Progenitor cell of endocrine pancreas (in vitro differentiated cells): ENCODE measurements around the gene ARHGAP20. TPM values are rescaled to one million over a fixed set of nuclear protein-coding genes. Genes with fewer than 3 reads are reported as not detected.

ENCODE experiments used
- DNase-seq: peaks from one replicate; pipeline ENCODE4 v3.0.0; 2021; ENCODE audit warnings: low spot score; ENCODE audit not compliant: unreplicated experiment
- H3K27ac Mint-ChIP-seq: 2 replicates; pipeline ENCODE4 v1.8.0; 2021; ENCODE audit warnings: mild to moderate bottlenecking, moderate library complexity, mixed read lengths
- H3K27me3 Mint-ChIP-seq: 2 replicates; pipeline ENCODE4 v1.8.0; 2021; ENCODE audit warnings: mixed read lengths
- H3K36me3 Mint-ChIP-seq: 2 replicates; pipeline ENCODE4 v1.8.0; 2022; ENCODE audit warnings: mixed read lengths; ENCODE audit not compliant: insufficient read depth
- H3K4me1 Mint-ChIP-seq: 2 replicates; pipeline ENCODE4 v1.8.0; 2021; ENCODE audit warnings: low read depth, mixed read lengths
- H3K4me3 Mint-ChIP-seq: 2 replicates; pipeline ENCODE4 v1.8.0; 2021; ENCODE audit warnings: low read depth, mild to moderate bottlenecking, moderate library complexity, mixed read lengths
- H3K9me3 Mint-ChIP-seq: 2 replicates; pipeline ENCODE4 v1.8.0; 2021; ENCODE audit warnings: low read depth, mixed read lengths
- long read RNA-seq: library from polyadenylated mRNA; unstranded; transcript quantifications from one replicate; pipeline ENCODE4 v2.0.0, GENCODE V29; 2020
- total RNA-seq: library from RNA; stranded (reverse); gene quantifications from 2 replicates; pipeline ENCODE4 v1.2.1, GENCODE V29; 2021
- TF ChIP-seq, protein P1 (sequence below): fragments of 200-600 bp; sonication (generic); IDR thresholded peaks from one replicate; pipeline ENCODE4 v1.5.0; 2021; ENCODE audit warnings: antibody characterized with exemption, mild to moderate bottlenecking; ENCODE audit not compliant: unreplicated experiment

Gene ARHGAP20, protein sequence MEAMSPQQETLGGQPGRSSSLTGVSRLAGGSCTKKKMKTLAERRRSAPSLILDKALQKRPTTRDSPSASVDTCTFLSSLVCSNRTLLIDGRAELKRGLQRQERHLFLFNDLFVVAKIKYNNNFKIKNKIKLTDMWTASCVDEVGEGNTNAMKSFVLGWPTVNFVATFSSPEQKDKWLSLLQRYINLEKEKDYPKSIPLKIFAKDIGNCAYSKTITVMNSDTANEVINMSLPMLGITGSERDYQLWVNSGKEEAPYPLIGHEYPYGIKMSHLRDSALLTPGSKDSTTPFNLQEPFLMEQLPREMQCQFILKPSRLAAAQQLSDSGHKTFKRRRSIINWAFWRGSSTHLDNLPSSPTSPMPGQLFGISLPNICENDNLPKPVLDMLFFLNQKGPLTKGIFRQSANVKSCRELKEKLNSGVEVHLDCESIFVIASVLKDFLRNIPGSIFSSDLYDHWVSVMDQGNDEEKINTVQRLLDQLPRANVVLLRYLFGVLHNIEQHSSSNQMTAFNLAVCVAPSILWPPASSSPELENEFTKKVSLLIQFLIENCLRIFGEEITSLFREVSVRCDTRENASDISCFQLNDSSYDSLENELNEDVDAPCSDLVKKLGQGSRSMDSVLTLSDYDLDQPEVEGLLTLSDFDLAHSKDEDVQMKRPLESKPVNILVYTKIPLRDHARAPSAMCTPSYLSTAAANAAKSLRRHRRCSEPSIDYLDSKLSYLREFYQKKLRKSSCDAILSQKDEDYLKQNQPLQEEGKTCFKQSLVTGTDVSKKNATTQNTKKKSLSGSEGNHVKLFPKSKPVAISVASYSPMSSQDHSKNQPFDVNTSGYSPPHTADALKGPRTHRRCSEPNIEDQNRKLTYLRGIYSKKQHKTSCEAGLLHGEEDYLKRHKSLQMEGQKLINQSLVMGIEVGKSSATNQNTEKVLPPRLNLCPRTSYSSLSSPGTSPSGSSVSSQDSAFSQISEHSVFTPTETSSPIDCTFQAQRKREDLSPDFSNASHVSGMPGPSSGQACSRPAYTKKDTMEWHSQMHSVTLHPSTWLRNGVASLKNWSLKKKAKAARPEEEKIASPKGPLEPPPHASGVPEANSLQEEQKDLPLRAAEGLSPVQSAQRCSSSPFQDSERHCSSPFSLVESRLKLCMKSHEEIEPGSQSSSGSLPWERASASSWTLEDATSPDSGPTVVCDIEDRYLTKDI
- 0.07 and 0.14 TPM in 2 replicates for total RNA-seq
- long read RNA-seq = 0 reads

DNA sequence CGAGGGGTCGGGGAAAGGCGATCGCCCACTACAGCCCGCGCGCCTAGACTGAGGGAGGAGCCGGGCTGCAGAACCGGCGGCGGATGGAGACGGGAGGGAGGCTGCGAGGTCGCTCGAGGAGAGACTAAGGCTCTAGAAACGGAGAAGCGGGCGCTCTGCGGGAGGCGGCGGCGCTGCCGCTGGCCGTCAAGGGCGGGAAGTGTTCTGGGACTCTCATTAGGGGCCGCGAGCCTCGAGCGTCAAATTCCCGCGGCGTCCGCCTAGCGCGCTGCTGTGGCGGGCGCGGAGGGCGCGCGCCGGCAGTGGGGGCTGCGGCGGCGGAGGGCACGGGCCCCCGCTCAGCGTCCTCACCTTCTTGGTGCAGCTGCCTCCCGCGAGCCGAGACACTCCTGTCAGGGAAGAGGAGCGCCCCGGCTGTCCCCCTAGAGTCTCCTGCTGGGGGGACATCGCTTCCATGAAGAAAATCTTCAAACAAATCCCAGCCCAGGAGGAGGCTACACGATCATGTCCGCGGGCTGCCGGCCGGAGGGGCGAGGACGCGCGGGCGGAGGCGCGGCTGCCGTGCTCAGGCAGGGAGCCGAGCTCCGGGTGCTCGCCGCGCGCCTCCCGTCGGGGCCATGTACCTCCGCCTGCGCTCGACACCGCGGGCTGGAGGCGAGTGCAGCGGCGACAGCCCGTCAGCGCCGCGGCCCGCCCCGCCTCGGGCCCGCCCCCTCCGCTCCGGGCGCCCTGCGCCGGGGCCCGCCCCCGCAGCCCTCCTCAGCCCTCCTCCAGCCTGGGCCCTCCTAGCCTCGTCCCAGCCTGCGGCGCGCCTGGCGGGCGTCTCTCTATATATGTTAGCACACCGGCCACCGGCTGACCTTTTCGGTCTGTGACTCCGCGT, at the start of gene ARHGAP20:
Gene ARHGAP20, minus strand, starts transcription at position 662 of the 883 bp plus-strand sequence. Its CDS starts 206 bp downstream, at position 456.
- no peaks in the 10 kb centered on the region for H3K36me3 Mint-ChIP-seq
- H3K4me1 Mint-ChIP-seq = peaks cover 6% of the 10 kb centered on the region
- H3K27me3 Mint-ChIP-seq = peaks cover 72% of the 10 kb centered on the region
- peak within 1 kb of the TSS; percentile 68 for H3K4me3 Mint-ChIP-seq
- TF ChIP-seq, protein P1, sequence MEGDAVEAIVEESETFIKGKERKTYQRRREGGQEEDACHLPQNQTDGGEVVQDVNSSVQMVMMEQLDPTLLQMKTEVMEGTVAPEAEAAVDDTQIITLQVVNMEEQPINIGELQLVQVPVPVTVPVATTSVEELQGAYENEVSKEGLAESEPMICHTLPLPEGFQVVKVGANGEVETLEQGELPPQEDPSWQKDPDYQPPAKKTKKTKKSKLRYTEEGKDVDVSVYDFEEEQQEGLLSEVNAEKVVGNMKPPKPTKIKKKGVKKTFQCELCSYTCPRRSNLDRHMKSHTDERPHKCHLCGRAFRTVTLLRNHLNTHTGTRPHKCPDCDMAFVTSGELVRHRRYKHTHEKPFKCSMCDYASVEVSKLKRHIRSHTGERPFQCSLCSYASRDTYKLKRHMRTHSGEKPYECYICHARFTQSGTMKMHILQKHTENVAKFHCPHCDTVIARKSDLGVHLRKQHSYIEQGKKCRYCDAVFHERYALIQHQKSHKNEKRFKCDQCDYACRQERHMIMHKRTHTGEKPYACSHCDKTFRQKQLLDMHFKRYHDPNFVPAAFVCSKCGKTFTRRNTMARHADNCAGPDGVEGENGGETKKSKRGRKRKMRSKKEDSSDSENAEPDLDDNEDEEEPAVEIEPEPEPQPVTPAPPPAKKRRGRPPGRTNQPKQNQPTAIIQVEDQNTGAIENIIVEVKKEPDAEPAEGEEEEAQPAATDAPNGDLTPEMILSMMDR = peak; percentile 16
- H3K9me3 Mint-ChIP-seq = no peaks in the 10 kb centered on the region
- peak; percentile 58 for DNase-seq
- no peak within 1 kb of the TSS for H3K27ac Mint-ChIP-seq

DNA sequence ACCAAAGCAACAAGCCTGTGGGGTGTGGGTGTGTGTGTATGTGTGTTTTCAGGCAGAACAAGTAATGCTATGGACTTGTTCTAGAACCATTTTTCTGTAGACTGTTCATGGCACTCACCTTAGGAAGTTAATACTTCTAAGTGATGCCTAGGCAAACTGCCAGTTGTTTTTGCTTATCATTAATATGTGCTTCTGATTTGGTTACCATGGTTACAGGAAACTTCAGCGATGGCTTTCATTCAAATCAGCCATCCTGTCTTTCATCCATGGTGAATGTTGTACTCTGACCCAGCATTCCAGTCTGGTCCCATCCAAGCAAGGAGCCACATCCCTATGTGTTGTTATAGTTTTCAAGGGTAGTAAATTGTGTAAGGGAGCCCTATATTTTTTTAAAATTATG, 49.8 kb upstream of the ARHGAP20 start:
- Mint-ChIP-seq H3K4me1 (peaks cover 5% of the 10 kb centered on the region), H3K4me3 (no peak overlapping the region), H3K27me3 (no peaks in the 10 kb centered on the region), H3K27ac (no peak overlapping the region), H3K36me3 (no peaks in the 10 kb centered on the region), H3K9me3 (no peaks in the 10 kb centered on the region)
- TF ChIP-seq, protein P1 = no peak
- DNase-seq = no peak

DNA sequence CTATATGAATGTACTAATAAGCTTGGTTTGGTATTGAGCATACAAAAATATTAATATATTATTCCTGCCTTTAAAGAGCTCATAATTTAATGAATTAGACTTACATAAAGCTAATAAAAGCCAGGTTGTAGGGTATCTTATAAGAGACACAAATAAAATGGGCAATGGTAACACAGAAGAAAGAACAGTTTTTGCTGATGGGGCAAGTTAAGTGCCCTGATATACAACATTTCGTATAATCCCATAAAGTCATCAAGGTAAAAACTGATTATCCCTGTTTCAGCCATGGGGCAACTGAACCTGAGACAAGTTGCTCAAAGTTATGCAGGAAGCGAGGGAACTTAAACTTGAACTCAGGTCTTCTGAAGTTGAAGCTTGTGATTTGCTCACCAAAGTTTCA, 48.9 kb upstream of the ARHGAP20 start:
- Mint-ChIP-seq H3K9me3 (no peaks in the 10 kb centered on the region), H3K4me1 (peaks cover 5% of the 10 kb centered on the region), H3K4me3 (no peak overlapping the region), H3K27me3 (peaks cover 3% of the 10 kb centered on the region), H3K36me3 (no peaks in the 10 kb centered on the region), H3K27ac (no peak overlapping the region)
- TF ChIP-seq, protein P1 = no peak
- no peak for DNase-seq

DNA sequence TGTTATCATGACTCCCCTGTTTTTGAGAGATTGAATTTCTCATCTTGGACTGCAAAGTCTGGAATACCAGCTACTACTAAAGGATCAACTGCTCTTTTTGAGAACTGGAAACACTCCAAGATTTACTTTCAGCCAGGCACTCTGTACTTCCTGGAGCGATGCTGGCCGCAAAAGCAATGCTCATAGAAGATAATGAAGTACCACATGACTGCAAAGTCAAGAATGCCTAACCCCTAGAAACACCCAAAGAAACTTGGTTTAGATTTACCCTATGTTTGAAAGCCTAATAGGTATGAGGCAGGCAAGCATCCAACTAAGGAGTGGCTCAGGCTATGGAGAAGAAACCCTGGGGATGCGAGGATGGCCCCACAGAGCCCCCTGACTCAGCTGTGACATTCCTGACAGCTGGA, 47.7 kb upstream of the ARHGAP20 start:
- no peak for DNase-seq
- Mint-ChIP-seq H3K4me3 (no peak overlapping the region), H3K9me3 (no peaks in the 10 kb centered on the region), H3K27ac (no peak overlapping the region), H3K27me3 (peaks cover 3% of the 10 kb centered on the region), H3K4me1 (peaks cover 5% of the 10 kb centered on the region), H3K36me3 (no peaks in the 10 kb centered on the region)
- TF ChIP-seq, protein P1 = no peak
